ENCODE results near the gene C14orf132.

Gene C14orf132

DNA sequence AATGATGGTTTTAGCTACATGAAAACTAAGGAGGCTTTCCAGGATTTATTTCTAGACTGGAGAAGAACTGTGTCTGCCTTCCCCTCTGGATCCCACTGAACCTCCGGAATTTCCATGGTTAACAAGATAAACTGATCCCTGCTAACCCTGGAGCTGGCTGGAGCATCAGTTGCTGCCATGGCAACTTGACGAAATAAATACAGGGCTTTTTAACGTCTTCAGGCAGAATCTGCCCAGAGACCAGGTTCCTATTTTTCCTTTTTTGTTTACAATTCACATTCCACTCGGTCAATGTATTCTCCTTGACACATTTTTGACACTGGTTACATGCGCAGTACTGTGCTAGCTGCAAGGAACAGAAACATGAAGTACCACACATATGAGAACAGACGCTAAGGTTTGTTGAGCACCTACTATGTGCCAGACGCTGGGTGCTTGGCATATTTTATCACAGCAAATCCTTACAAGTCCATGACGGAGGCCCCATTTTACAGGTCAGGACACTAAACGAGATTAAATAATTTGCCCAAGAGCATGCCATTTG lies 1.7 kb downstream of the C14orf132 start:
- DNase-seq: no peak

DNA sequence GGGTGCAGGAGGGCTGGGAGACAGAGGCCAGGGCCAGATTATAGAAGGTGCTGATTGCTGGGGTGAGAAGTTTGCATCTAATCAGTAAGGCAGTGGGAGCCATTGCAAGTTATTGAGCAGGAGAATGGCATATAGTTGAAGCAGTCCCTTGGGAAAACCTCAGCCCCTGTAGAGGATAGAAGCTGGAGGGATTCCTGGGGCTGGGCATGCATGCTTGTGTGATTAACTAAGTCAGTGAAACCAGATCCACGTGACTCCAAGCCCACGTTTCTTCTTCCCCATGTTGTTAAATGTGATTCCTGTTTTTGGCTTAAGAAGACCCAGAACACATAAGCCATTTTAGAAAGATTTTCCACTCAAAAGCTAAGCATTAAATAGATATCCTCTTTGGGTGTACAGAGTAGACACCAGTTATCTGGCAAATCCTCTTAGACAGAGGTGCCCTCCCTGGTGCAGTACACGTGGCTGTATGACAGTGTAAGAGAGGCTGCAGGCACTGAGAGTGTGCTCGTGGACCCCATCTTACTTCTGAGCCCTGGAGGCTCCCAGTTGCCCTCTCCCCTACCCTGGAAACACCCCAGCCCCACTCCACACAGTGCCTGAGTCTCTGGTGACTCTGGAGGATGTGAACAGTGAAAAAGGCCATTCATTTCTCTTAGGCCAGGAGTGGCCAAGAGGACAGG lies 3.2 kb downstream of the C14orf132 start:
- DNase-seq: no peak

DNA sequence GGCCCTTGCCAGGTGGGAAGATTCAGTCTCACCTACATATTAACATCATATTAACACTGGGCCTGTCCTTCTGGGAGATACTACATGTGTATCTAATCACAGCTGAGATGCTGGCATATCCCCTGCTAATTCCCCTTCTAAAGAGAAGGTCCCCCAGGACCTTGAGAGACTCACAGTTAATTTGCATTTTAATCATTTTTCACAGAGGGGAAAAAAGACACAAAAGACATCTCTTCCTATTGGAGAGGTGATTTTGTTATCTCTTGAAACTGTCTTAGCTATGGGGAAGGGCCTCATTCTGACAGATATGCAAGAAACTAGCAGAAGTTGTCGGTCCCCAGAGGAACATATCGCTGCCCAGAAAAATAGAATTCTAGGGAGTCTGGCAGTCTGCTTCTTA lies 7.5 kb downstream of the C14orf132 start:
- no peak for DNase-seq

DNA sequence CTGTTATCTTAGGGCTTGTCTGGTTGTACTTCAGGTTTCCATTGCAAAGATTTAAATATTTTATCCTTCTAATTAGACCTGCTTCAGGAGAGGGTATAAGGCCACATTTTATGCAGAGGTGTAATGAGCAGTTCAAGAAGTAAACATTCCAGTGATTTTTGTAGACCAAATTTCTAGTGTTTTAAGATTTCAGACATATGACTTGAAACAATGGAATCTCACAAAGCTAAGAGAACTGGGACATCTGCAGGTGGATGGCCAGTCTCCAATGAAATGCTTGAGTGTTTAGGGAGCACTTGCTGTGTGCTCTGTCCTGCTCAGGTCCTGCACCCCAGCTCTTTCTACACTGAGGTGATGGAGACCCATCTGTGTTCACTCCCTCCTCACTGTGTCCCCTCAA lies 7.9 kb downstream of the C14orf132 start:
- no peak for DNase-seq

DNA sequence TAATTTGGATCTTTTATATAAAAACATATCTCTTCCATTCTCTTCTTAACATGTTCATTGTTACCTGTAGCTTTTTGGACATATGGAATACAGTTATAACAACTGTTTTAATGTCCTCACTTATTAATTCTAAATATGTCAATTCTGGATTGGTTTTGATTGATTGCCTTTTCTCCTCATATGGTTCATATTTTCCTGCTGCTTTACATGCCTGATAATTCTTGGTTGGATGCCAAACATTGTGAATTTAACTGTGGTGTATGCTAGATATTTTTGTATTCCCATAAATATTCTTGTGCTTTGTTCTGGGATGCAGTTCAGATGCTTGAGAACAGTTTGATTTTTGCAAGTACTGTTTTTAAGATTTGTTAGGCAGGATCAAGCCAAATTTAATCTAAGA lies 10.8 kb downstream of the C14orf132 start:
- no peak for DNase-seq

DNA sequence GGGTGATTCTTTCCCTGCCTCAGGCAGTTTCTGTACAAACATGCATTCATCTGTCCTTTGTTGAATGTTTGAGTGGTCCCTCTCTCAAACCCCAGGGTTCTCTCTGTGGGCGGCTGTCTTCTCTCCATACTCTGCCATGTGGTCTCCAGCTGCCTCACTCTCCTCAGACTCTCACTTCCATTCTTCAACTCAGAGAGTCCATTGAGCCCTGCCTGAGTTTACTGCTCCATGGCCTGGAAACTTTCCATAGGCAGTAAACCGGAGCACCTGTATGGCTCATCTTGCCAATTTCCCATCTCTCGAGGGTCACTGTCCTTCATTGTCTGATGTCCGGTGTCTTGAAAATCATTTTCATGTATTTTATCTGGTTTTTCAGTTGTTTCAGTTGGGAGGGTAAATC lies 11.3 kb downstream of the C14orf132 start:
- DNase-seq: no peak

DNA sequence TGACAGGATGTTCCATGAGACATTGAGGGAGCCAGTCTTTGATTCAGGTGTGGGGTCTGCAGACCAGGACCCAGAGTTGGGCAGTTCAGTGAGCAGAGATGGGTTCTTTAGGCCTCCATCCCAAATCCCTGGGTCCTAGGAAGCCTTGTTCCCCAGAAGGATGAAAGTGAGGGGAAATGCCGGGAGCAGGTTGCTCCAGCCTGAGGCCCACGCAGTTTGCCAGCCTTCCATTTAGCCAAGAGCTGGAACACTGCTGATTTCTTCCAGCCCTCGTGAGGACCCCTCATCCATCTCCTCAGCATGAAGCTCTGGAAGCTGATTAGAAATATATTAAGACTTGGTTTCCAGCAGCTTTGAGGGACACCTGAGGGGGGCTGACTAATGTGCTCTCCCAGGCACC lies 12.1 kb downstream of the C14orf132 start:
- DNase-seq: no peak

DNA sequence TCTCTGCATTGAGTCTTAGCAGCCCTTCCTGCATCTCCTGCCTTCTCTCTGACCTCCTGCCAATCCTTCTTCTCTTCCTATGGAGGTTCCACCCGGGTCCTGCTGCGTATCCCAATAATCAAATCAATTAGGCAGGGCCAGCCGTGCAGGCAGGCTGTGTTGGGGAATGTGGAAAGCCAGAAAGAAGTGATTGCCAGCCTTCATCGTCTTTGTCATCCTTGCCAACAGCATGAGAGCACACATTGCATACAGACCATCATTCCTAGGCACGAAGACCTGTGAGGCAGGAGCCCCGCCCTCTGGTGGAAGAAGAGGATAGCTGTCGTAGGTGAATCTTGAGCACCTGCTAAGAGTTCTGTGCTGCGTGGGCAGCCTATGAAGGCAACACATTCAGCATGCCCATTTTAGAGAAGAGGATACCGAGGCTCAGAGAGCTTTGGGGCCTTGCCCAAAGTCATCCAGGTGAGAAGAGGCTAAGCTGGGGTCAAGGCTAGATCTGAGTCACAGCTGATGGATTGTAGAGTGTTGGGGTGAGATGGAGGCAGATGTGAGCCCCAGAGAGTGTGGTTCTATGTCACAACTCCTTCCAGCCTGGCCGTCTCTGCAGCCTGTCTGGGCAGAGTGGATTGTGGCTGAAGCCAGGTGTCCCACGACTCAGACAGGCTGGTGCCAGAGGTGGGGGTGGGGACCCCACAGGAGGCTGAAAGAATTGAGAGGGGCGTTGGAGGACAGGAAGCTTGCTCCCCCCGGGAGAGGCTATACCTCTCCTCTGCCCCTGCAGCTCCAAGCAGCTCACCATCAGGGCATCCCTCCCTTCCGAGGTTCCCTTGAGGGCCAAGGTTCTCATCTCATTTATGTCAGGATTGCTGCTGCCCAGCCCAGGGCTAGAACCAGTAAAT lies 12.7 kb downstream of the C14orf132 start:
- DNase-seq: no peak

DNA sequence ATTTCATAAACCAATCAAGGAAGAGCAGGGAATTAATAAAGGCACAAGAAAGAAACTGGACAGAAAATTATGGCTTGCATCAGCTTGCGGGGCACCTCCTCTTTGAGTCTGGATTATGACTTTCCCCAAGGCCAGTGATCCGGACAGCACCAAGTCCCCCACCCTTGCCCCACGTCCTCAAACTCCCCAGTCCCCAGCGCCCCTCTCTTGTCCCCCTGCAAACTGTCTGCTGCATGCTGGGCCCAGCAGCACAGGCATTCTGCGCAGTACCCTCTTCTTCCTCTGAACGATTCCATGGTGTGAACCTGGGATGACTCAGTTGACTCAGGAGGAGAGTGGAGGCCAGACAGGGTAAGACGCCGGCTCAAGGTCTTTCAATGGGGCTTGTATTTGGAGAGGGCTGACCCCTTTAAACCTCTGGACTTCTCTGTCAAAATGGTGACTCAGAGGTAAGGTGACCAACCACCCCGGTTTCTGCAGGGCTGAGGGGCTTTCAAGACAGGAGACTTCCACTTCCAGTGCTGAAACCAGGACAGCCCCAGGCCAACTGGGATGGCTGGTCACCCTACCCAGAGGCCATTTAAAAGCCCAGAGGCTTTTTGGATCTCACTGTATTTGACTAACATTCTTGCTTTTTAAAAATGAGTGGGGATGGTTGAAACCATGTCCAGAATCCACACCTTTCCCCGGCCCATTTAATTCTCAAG lies 13.5 kb downstream of the C14orf132 start:
- no peak for DNase-seq

DNA sequence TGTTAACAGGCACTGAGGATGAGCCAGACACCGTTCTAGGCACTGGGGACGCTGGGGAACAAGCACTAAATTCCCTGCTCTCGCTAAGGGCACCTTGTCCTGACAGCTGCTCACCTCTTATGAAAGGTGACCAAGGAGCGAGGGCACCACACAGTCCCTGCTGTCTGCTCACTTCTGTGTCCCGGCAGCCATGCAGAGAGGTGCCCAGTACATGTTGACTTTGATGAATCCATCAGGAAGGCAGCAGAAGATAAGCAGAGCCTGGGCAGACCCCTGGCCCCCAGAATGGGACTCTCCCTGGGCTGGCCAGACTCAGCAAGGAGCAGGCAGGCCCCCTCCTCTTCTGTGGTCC lies 14.1 kb downstream of the C14orf132 start:
- no peak for DNase-seq

DNA sequence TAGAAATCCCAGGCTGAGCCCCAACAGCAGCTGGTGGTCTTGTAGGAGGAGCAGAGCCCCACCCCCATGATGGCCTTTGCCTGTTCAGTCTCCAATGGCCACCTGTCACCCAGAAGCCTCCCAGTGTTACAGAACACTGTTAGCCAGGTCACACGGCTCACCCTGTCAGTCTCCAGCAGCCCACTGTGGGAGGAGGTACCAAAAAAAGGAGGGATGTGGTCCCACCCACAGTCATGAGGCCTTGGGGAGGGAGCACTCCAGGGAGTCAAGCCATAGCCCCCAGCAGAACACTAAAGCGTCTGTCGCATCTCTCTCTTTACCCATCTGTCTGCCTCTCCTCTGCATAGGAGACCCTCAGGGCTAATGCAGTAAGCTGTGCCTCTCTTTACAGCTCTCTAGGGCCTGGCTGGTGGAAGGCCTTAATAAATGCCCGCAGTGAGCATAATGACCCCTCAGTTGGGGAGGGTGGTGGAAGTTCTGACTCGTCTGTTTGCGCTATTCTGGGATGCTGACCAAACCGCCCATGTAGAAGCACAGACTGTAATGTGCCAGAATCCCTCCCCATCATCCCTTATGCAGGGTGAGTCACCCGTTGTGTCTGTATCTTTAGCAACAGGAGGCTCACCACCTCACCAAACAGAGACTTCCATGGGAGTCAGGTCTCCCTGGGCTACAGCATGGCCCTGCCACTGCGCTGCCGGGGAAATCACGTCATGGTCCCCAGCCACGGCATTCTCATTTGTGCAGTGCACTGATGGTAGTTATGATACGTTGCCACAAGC lies 14.6 kb downstream of the C14orf132 start:
- DNase-seq: no peak

DNA sequence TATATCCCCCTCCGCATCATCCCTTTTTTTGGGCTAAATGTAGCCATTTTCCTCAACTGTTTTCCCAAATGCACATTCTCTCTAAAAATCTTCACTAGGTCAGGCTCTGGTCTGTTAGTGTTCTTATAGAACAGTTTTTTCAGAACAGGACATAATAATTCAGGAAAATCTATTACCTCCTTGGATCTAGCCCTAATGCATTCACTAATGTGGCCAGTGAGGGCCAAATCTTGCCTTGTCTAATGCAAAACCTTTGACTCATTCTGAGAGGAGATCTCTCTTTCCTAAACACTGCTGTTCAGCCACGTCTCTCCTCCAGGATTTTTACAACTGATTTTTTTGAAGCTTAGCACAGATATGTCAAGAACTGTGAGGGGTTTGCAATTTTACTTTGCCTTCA lies 15.5 kb downstream of the C14orf132 start:
- no peak for DNase-seq

DNA sequence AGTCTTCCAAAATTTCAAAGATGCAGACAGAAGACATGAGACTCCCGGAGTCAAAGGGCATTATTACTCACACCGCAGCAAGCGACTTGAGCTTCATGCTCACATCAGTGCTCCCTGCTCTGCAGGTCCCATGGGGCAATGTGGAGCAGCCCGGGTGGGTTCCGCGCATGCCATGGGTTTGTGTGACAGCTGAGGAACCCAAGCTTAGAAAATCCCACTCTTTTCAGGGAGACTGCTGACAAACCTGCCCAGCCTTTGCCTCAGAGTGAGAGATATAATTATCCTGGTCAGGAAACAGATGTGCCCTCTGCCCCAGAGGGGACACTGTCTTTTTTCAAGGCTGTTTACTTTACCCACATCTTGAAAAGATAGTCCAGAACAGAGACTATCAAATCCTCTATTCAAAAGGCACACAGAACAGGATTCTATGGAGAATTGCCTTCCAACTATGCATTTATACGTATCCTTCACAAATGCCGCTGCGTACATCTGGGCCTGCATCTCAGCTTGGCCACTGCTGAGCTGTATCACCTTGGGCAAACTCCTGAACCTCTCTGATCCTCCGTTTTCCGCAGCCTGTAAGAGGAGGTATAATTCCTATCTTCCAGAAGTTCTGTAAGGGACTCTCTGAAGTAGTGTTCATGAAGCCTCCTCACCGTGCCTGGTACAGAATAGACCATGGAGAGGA lies 16.0 kb downstream of the C14orf132 start:
- no peak for DNase-seq

DNA sequence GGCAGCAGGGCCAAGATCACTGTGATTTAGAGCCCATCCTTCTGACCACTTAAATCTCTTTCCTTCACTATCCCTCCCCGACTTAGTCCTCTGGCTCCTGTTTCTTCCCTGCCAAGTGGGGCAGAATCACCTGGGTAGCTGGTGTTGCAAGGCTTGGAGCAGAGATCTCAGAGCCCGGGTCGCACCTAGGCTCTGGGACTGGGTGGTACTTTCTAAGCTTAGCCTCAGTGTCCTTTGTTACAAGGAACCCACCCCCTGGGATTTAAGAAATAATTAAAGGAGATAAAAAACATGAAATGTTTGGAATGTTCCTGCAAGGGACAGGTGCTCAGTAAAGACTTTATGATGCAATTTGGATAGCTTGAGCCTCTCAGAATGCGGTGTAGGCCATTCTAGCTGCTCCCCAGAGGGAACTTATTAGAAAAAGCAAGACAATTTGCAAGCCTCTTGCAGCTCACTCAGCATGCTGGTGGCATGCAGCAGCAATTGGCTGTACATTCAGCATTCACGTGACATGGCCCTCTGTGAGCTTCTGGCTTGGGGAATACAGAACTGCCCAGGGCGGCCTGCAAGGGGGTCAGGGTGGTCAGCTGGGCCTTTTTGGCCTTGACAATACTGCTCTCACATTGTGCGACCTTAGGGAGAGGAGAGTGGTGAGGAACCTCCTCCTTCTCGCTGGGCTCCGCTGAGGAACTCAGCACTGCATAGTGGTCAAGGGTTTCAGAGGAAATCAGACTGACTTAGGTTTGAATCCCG lies 16.8 kb downstream of the C14orf132 start:
- no peak for DNase-seq

DNA sequence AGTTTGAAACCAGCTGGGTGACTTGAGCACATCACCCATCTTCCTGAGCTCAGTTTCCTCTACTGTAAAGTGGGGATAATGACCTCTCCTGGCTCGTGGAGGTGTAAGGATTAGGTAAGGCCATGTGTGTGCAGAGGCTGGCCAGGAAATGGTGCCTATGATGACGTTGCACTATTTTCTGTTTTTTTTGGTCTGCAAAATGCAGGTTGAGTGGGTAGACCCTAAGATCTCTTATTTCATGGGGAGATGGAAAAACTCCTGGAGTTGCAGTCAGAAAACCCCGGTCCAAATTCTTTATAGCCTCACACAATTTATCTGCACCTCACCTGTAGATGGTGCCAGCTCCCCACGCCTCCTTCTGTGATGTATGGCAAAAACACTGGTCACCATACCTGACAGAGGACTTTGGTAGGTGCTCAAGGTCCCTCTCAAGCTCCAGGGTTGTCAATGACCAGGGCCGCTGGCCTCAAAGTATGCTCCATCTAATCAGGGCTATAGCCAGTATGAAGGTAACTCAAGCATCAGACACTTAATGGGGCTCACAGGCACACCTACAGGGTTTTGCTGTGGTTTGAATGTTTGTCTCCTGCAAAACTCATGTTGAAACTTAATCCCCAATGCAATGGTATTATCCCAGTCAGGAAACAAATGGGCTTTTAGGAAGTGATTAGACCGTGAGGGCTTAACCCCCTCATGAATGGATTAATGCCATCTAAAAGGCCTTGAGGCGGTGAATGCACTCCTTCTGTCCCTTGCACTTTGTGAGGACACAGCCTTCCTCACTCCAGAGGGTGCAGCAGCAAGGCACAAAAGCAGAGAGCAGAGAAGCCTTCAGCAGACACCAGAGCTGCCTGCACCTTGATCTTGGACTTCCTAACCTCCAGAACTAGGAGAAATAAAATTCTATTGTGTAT lies 17.6 kb downstream of the C14orf132 start:
- DNase-seq: no peak

DNA sequence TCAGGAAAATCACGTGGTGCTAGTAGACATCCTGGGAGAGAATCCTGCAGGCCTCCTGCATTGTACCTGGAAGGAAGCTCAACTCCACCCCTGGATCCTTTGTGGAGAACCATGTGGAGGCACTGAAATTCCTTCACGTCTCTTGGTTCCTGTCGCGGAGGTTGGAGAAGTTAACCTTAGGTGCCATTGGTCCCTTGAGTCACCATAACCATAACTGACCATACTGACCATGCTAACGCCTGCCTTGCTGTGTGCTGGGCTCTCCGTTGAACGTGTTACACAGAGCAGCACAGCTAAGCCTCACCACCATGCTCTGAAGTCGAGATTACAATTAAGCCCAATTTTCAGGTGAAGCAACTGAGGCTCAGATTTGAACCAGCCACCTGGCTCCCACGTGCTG lies 18.6 kb downstream of the C14orf132 start:
- no peak for DNase-seq

DNA sequence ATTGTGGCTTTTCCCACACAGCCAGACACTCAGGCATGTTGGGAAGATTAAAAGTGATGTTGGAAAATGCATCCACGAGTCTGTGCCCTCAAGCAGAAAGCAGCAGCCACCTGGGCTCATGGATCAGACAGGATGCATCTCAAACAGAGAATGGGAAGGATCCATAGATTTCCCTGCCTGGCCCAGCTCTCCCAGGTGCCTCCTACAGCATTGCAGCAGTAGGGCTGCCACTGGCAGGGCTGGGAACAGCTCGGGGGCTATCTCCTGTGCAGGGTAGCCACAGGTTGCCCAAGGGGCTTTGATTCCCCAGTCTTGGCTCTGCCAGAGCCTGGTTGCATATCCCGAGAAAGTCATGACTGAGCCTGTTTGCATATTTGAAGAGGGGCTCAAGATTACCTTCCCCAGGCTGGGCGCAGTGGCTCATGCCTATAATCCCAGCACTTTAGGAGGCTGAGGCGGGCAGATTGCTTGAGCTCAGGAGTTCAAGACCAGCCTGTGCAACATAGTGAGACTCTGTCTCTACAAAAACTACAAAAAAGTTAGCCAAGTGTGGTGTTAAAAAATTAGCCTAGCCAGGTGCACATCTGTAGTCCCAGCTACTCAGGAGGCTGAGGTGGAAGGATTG lies 19.5 kb downstream of the C14orf132 start:
- no peak for DNase-seq

DNA sequence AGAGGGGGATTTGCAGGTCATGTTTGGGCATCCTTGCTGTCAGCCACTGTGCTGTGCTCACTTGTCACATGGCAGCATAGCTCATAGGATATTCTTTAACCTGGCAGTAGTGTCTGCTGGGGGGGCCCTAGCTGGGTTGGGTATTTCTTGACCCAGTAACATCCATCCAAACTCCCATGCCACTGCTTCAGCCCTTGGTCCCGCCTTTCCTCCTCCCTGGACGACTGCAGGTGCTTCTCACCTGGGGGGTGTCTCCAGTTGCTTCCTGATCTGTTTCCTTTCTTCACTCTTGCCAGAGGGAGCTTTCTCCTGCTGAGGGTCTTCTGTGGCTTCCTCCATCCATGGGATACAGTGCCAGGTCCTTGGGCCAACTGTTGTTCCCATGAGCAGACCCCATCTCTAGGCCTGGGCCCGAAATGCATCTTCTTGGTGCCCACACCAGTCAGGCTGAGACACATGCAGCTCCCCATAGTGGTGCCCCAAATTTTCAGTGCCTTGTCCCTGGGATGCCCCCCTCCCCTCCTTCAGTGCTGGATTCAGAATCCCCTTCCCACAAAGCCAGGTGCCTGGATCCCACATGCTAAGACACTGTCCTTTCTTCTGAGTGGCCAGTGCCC lies 20.5 kb downstream of the C14orf132 start:
- no peak for DNase-seq
